Ramos (cell line): ENCODE data around the gene BLVRA.
"Not testable (repeated sequence)": the region's sequence is repeated elsewhere in the genome, so short reads cannot be mapped to it uniquely, and the experiment has no call there.

Experiments
- in situ Hi-C: fragments of 300-500 bp; cut with MboI; formaldehyde crosslinking; loops from one replicate; pipeline ENCODE4 v1.14.3; 2022; ENCODE audit warnings: low sequenced_read_pairs; ENCODE audit not compliant: unreplicated experiment

BLVRA gene

GRCh38 chr7:43791665-43792064 lies 33.2 kb downstream of the BLVRA start:
- in situ Hi-C loops = no loop called here

- in situ Hi-C loops = no loop called here
These were observed 34.1 kb downstream of the BLVRA start for GRCh38 chr7:43792471-43793150.

DNA sequence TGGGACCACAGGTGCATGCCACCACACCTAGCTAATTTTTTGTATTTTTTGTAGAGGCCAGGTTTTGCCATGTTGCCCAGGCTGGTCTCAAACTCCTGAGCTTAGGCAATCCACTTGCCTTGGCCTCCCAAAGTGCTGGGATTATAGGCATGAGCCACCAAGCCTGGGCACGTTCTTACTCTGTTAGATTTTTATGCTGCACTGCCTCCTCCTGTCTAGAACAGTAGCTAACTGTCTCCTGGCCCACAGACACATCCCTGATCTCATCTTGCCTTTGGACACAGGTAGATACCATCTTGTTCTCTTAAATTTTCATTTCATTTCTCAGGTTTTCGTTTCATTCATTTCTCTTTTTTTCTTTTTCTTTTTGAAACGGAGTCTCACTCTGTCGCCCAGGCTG lies 41.1 kb downstream of the BLVRA start:
- in situ Hi-C loops = no loop called here

DNA sequence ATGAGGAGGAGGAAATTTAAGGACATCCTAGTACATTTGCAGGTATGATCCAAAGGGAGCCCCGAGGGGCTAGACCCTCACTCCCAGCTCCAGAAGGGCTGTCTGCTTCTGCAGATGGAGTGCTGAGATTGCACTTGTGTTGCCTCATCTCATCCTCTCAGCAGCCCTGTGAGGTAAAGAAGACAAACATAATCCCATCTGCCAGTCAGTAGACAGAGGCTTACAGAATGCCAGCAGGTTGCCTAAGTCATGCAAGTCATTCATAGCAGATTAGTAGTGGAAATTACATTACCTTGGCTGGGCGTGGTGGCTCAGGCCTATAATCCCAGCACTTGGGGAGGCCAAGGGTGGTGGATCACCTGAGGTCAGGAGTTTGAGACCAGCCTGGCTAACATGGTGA lies 45.4 kb downstream of the BLVRA start:
- in situ Hi-C loops = no loop called here

GRCh38 chr7:43808410-43808809 lies 49.9 kb downstream of the BLVRA start:
- in situ Hi-C loops = no loop called here

GRCh38 chr7:43810195-43810941 lies 51.9 kb downstream of the BLVRA start:
- in situ Hi-C loops = not testable (repeated sequence)

DNA sequence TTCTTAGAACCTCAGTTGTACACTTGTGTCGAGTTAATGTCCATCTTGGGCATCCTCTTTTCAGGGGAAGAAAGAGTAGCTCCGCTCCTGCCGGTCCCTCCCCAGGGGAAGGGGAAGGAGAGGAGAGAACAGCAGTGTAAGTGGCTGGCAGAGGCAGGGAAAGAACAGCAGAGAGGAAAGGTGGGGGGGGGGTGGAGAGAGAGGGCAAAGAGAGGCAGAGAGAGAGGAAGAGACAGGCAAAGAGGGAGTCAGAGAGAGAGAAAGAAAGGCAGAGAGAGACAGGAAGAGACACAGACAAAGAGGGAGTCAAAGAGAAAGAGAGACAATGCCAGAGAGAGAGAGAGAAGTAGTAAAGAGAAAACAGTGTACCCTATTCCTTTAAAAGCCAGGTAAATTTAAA lies 56.9 kb downstream of the BLVRA start:
- in situ Hi-C loops = no loop called here

GRCh38 chr7:43816046-43816797 lies 57.7 kb downstream of the BLVRA start:
- in situ Hi-C loops = not testable (repeated sequence)

DNA sequence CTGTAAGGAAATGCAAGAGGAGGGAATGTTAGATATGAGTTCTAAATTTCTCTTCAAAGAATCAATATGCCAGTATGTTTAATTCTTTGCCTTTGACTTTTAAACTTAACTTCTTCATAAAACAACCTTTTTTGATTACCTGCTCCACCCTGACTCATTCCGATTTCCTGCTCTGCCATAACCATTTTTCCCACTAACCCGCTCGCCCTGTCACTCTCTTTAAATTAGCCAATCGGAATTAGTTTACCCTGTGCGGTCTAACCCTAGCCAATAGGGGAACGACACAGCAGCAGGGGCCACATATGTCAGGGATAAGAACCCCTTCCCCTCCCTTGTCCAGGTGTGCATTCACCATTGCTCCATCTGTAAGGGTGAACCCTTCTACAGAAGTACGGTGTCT lies 64.9 kb downstream of the BLVRA start:
- in situ Hi-C loops = not testable (repeated sequence)

- in situ Hi-C loops = no loop called here
These were observed 65.5 kb downstream of the BLVRA start for GRCh38 chr7:43823941-43824340.

DNA sequence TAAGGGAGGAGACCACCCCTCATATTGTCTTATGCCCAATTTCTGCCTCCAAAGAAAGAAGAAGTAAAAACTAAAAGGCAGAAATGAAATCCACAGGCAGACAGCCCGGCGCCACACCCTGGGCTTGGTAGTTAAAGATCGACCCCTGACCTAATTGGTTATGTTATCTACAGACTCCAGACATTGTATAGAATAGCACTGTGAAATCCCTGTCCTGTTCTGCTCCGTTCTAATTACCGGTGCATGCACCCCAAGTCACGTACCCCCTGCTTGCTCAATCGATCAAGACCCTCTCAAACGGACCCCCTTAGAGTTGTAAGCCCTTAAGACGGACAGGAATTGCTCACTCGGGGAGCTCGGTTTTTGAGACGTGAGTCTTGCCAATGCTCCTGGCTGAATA lies 66.0 kb downstream of the BLVRA start:
- in situ Hi-C loops = not testable (repeated sequence)

GRCh38 chr7:43824963-43825362 lies 66.5 kb downstream of the BLVRA start:
- in situ Hi-C loops = loop anchor here (25.0 kb wide), 1 partner anchor 263 kb away; no protein-coding TSS in a partner anchor

GRCh38 chr7:43825391-43825808 lies 66.9 kb downstream of the BLVRA start:
- in situ Hi-C loops = loop anchor here (25.0 kb wide), 1 partner anchor 263 kb away; no protein-coding TSS in a partner anchor

GRCh38 chr7:43830917-43831316 lies 72.4 kb downstream of the BLVRA start:
- in situ Hi-C loops = loop anchor here (10.0 to 25.0 kb wide), 2 partner anchors 269 to 886 kb away; no protein-coding TSS in a partner anchor

- in situ Hi-C loops = loop anchor here (10.0 to 25.0 kb wide), 2 partner anchors 272 to 890 kb away; no protein-coding TSS in a partner anchor
These were observed 76.2 kb downstream of the BLVRA start for GRCh38 chr7:43834463-43835251.

- in situ Hi-C loops = loop anchor here (10.0 to 25.0 kb wide), 2 partner anchors 276 to 893 kb away; no protein-coding TSS in a partner anchor
These were observed 79.8 kb downstream of the BLVRA start for GRCh38 chr7:43838201-43838658.

DNA sequence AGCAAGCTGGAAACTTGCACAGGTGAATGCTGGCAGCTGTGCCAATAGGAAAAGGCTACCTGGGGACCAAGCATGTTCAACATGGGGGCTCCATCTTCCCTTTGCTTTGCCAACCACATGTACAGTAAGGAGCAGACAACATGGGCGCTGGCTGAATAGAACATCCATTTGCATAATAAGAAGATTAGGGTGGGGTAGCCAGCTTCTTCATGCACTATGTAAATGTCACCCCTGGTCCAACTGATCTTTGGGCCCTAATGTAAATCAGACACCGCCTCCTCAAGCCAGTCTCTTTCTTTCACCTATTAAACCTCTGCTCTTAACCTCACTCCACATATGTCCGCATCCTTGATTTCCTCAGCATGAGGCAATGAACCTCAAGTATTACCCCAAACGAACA lies 84.8 kb downstream of the BLVRA start:
- in situ Hi-C loops = loop anchor here (25.0 kb wide), 1 partner anchor 281 kb away; no protein-coding TSS in a partner anchor

GRCh38 chr7:43844257-43844656 lies 85.8 kb downstream of the BLVRA start:
- in situ Hi-C loops = loop anchor here (25.0 kb wide), 1 partner anchor 282 kb away; no protein-coding TSS in a partner anchor

GRCh38 chr7:43844662-43845061 lies 86.2 kb downstream of the BLVRA start:
- in situ Hi-C loops = loop anchor here (25.0 kb wide), 1 partner anchor 282 kb away; no protein-coding TSS in a partner anchor
